Activated T-cell treated with anti-CD3 and anti-CD28 coated beads for 48 hours (primary cell): ENCODE results near the gene EIF5A.
"Not testable (repeated sequence)": the region's sequence is repeated elsewhere in the genome, so short reads cannot be mapped to it uniquely, and the experiment has no call there.

Experiments used
- DNase-seq: peaks from one replicate; pipeline ENCODE4 v3.0.0-alpha.2; 2020; ENCODE audit warnings: low read depth

EIF5A gene

DNA sequence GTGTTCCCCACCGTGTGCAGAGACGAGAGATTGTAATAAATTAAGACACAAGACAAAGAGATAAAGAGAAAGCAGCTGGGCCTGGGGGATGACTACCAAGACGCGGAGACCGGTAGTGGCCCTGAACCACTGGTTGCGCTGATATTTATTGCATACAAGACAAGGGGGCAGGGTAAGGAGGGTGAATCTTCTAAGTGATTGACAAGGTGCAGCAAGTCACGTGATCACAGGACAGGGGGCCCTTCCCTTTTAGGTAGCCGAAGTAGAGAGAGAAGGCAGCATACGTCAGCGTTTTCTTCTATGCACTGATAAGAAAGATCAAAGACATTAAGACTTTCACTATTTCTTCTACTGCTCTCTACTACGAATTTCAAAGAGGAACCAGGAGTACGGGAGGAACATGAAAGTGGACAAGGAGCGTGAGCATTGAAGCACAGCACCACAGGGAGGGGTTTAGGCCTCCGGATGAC, 25.2 kb downstream of the EIF5A start:
- not testable (repeated sequence) for DNase-seq

GRCh38 chr17:7334938-7335538, 27.6 kb downstream of the EIF5A start:
- DNase-seq = no peak

- not testable (repeated sequence) for DNase-seq
Measured at GRCh38 chr17:7335765-7336164, 28.3 kb downstream of the EIF5A start.

DNA sequence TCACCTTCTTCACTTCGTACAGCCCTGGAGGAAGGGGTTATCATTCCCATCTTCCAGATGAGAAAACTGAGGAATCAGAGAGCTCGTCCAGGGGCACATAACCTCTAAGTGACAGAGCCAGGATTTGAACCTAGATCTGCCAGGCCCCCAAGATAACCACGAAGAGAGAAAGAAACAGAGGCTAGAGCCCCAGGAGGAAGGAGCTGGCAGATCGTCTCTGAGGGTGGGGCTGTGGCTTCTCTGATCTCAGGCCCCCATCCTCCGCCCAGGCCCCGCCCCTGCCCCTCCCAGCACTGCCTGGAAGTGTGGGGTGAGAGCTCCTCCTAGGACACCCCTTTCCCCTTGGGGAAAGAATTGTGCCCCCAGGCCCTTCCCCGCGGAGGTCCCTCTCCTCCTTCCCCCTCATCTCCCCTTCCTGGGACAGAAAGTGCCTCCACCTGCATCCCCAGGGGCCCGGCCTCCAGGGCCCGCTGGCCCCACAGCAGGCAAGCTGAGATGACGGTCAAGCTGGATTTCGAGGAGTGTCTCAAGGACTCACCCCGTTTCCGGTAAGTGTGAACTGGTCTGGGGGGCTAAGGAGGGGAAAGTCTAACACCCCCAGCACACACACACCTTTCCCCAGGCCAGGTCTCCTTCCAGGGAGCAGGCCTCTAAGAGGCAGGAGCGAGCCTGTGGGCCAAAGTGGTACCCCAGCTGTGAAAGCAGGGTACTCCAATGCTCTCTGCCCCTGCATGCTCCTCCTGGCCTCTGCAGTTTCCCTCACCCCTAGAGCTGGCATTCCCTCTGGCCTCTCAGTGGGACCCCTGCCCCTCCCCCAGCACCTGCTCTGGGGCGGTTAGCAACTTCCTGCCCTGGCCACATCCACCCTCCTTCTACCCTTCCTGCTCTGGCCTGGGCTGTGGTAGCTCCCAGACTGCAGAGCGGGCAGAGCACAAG, 29.1 kb downstream of the EIF5A start, which contains the start of gene ACAP1:
Gene ACAP1 (plus strand): TSS at position 290 of the 936 bp plus-strand sequence. CDS start 206 bp downstream, at position 496.
- peak; percentile 83 for DNase-seq

- DNase-seq = not testable (repeated sequence)
Measured at GRCh38 chr17:7337600-7337999, 30.2 kb downstream of the EIF5A start.

DNA sequence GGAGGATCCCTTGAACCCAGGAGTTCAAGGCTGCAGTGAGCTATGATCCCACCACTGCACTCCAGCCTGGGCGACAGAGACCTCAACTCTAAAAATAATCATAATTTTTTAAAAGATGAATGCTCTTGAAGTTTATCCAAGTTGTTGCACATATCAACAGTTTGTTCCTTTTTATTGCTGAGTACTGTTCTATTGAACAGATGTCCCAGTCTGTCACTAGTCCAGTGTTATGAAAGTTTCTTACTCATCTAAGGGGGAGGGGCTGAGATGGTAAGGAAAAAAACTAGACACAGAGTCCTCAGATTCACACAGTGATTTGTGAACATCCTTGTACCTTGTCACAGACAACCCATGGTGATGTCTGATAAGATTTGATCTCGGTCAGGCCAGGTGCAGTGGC, 32.8 kb downstream of the EIF5A start:
- no peak for DNase-seq

- no peak for DNase-seq
Measured at GRCh38 chr17:7341842-7342241, 34.4 kb downstream of the EIF5A start.

DNA sequence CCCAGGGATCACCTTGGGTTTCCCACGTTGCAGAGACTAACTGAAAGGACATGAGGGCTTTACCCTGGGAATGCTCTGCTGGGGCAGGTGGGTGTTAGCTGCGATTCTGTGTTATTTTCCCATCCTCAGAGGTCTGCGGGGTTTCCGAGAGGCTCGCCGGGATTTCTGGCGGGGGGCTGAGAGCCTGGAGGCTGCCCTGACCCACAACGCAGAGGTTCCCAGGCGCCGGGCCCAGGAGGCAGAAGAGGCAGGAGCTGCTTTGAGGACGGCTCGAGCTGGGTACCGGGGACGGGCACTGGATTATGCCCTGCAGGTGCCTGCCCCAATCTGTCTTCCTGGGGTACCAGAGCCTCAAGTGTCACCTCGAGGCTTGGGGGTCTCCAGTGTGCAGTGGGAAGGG, 35.8 kb downstream of the EIF5A start:
- no peak for DNase-seq

- DNase-seq = no peak
Measured at GRCh38 chr17:7346761-7347614, 39.6 kb downstream of the EIF5A start.

DNA sequence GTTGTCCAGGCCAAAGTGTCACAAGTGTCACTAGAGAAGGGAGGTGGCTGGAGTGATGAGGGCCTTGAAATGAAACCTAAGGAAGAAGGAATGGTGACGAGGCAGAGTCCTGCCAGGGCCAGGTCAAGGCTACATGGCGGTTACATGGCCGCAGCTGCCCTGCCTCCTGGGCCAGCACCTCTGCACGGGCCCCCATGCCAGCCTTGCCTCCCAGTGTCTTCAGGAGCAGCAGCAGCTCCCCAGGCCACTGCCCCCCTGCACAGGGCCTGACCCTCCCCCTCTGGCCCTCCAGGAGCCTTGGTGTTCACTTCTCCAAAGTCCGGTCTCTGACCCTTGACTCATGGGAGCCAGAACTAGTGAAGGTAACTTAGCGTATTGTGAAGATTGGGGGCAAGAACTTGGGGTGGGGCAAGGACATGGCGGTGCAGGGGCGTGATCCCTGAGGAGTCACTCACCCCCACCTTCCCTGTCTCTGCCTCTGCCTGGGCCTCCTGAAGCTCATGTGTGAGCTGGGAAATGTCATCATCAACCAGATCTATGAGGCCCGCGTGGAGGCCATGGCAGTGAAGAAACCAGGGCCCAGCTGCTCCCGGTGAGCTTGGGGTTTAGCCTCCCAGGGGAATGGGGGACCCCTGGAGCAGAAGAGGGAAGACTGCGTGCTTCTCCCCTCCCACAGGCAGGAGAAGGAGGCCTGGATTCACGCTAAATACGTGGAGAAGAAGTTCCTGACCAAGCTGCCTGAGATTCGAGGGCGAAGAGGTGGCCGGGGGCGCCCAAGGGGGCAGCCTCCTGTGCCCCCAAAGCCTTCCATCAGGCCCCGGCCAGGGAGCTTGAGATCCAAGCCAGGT, 40.4 kb downstream of the EIF5A start:
- DNase-seq = no peak

DNA sequence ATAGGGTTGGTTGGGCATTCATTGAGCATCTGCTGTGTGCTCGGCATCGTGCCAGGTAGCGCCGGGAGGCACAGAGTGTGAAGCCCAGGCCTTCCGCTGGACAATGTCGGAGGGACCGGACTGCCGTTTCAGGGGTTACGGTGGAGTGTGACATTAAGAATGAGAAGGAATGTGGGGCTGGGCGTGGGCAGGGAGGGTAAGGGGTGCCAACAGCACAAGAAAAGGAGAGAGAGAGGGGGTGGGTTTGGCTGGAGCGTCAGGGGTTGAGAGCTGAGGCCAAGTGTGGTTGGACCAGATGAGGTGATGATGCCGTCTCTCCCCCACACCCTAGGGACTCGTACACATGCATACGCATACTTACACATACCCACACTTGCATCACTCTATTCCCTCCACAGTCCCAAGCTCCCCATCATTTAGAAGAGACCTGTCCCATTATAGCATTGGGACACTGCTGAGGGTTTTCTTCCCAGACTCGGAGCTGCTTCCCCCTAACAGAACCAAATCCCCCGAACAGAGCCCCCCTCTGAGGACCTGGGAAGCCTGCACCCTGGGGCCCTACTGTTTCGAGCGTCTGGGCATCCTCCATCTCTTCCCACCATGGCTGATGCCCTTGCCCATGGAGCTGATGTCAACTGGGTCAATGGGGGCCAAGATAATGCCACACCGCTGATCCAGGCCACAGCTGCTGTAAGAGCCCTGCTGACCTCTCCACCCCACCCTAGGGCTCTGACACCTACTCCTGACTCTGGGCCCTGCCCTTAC, 41.2 kb downstream of the EIF5A start:
- DNase-seq = no peak

DNA sequence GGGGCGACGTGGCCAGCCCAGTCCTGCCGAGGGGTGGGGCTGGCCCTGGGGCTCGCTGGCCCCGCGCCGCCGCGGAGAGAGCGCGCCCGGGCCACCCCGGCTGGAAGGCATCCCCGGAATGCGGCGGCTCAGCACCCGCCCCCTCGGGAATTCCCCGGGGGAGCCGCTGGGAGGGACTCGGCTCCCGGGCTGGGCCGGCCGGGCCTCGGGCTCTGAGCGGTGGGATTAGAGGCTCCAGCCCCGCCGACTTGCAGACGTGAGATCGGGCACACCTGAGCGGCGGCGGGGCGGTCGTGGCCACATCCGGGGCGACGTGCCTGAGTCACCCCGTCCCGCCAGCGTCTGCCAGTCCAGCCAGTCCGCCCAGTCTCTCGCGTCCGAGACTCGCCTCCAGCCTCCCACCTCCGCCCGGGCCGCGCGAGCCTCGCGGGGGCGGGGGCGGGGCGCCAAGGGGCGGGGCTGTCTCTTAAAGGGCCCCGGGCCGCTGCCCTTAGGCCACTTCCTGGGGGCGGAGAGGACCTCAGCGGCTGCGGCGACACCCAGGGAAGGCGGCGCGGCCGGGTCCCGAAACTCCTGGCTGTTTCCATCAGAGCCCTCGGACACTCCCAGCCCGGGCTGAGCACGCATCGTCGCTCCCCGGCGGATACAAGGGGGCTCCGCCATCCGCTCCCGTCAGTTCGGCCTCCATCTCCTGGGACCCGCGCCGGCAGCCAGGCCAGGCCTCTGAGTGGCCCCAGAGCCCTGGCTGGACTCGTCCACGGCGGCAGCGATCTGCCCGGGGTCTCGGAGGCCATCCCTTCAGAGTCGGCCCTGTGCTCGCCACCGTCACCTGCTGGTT, 44.5 kb downstream of the EIF5A start, which contains the start of gene KCTD11:
Gene KCTD11 (plus strand): TSS at position 498 of the 838 bp plus-strand sequence.
- peak; percentile 77 for DNase-seq

- no peak for DNase-seq
Measured at GRCh38 chr17:7352503-7352889, 45.1 kb downstream of the EIF5A start.

DNA sequence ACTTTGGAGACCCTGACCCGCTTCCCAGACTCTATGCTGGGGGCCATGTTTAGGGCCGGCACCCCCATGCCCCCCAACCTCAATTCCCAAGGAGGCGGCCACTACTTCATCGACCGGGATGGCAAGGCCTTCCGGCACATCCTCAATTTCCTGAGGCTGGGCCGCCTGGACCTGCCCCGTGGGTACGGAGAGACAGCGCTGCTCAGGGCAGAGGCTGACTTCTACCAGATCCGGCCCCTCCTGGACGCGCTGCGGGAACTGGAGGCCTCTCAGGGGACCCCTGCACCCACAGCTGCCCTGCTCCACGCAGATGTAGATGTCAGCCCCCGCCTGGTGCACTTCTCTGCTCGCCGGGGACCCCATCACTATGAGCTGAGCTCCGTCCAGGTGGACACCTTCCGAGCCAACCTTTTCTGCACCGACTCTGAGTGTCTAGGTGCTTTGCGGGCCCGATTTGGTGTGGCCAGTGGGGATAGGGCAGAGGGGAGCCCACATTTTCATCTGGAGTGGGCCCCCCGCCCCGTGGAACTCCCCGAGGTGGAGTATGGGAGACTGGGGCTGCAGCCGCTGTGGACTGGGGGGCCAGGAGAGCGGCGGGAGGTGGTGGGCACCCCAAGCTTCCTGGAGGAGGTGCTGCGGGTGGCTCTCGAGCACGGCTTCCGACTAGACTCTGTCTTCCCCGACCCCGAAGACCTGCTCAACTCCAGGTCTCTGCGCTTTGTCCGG, 45.6 kb downstream of the EIF5A start:
- DNase-seq = no peak

GRCh38 chr17:7354262-7354843, 46.9 kb downstream of the EIF5A start:
- no peak for DNase-seq

DNA sequence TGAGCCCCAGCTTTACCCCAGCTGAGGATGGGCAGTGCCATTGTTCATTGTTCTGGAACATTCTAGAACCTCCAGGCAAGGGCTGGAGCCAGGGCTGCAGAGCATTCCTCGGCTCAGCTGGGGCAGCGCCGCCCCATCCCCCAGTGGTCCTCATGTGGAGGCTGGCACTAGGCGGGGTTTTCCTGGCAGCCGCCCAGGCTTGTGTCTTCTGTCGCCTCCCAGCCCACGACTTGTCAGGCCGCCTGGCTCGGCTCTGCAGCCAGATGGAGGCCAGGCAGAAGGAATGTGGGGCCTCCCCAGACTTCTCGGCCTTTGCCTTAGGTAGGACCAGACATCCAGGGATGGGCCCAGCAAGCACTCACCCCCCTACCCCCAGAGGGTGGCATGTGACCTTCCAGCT, 47.6 kb downstream of the EIF5A start, which contains the start of gene TMEM95:
Gene TMEM95 (plus strand): TSS at position 104 of the 400 bp plus-strand sequence. CDS start 49 bp downstream, at position 153.
- no peak for DNase-seq

GRCh38 chr17:7355573-7355972, 48.1 kb downstream of the EIF5A start:
- no peak for DNase-seq

DNA sequence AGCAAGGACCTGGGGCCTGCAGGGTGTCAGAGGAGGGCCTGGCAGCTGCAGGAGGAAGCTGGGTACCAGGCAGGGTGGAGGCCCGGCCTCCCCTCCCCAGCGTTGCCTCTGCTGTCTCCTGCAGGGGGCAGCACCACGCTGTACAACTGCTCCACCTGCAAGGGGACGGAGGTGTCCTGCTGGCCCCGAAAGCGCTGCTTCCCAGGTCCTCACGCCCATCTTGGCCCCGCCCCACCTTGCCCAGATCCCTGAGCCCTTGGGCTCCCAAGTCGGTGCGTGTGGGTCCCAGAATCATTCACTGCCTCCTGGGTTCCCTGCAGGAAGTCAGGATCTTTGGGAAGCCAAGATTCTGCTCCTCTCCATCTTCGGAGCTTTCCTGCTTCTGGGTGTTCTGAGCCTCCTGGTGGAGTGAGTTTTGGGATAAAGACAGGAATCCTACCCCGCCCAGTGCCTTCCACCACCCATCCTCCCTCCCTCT, 48.7 kb downstream of the EIF5A start:
- peak; percentile 81 for DNase-seq
